OCI-LY7 (cell line): Measurements from ENCODE around the gene PRF1. TPM values are rescaled to one million over a fixed set of nuclear protein-coding genes. Genes with fewer than 3 reads are reported as not detected.

ENCODE experiments used
- BruUV-seq: library from RNA; stranded (reverse); fragments of 400-500 nt; replicated peaks from 2 replicates; lab custom pipeline; 2021; lab: Mats Ljungman, UMichigan
- CTCF ChIA-PET: fragments of 300-600 bp; sonication (Branson Sonifier 250); formaldehyde crosslinking; loops from one replicate; lab custom pipeline; 2022; ENCODE audit warnings: antibody characterized with exemption; ENCODE audit not compliant: unreplicated experiment; lab: Charles Lee
- POLR2A ChIA-PET: fragments of 300-600 bp; sonication (Branson Sonifier 250); formaldehyde crosslinking; loops from one replicate; lab custom pipeline; 2022; ENCODE audit warnings: antibody characterized with exemption; lab: Charles Lee
- DNase-seq: peaks from one replicate; pipeline ENCODE4 v3.0.0-alpha.2; 2015; ENCODE audit warnings: low spot score
- H2AFZ ChIP-seq: fragments of 200-600 bp; sonication (generic), shearing (Covaris generic); 2 replicates; pipeline ENCODE4 v1.6.1; 2014; ENCODE audit warnings: mild to moderate bottlenecking, antibody characterized with exemption, low read length, moderate library complexity
- H3K27ac ChIP-seq: fragments of 200-600 bp; sonication (generic); 2 replicates; pipeline ENCODE4 v1.5.1; 2014; ENCODE audit warnings: mixed run types, low read depth, mild to moderate bottlenecking, moderate library complexity, low read length, inconsistent platforms; ENCODE audit not compliant: poor library complexity, severe bottlenecking
- H3K36me3 ChIP-seq: fragments of 200-600 bp; sonication (generic); 2 replicates; pipeline ENCODE4 v1.6.1; 2014; ENCODE audit warnings: mild to moderate bottlenecking, antibody characterized with exemption, low read length, moderate library complexity, mixed read lengths; ENCODE audit not compliant: insufficient read depth
- H3K4me1 ChIP-seq: fragments of 200-600 bp; sonication (generic); 2 replicates; pipeline ENCODE4 v1.5.1; 2014; ENCODE audit warnings: mild to moderate bottlenecking, low read length; ENCODE audit not compliant: insufficient read depth, poor library complexity, severe bottlenecking
- H3K4me2 ChIP-seq: fragments of 200-600 bp; sonication (generic); 2 replicates; pipeline ENCODE4 v1.6.1; 2014; ENCODE audit warnings: mild to moderate bottlenecking, low read length
- H3K4me3 ChIP-seq: fragments of 200-600 bp; sonication (generic); 2 replicates; pipeline ENCODE4 v1.5.1; 2014; ENCODE audit warnings: mild to moderate bottlenecking, low read depth, low read length; ENCODE audit not compliant: poor library complexity, severe bottlenecking
- H3K79me2 ChIP-seq: fragments of 200-600 bp; sonication (generic); 2 replicates; pipeline ENCODE4 v1.6.1; 2016; ENCODE audit warnings: low read depth, mild to moderate bottlenecking, low read length, moderate library complexity, mixed read lengths; ENCODE audit not compliant: insufficient read depth
- H3K9me2 ChIP-seq: fragments of 200-600 bp; sonication (generic); 2 replicates; pipeline ENCODE4 v1.6.1; 2016; ENCODE audit warnings: mild to moderate bottlenecking, low read length, mixed read lengths; ENCODE audit not compliant: insufficient read depth
- H3K9me3 ChIP-seq: fragments of 200-600 bp; sonication (generic); 2 replicates; pipeline ENCODE4 v1.6.1; 2014; ENCODE audit warnings: mild to moderate bottlenecking, mixed run types, low read length, mixed read lengths
- H4K20me1 ChIP-seq: fragments of 200-600 bp; sonication (generic); 2 replicates; pipeline ENCODE4 v1.6.1; 2014; ENCODE audit warnings: mild to moderate bottlenecking, antibody characterized with exemption, low read length, moderate library complexity, mixed read lengths; ENCODE audit not compliant: insufficient read depth
- CTCF ChIP-seq: fragments of 200-600 bp; sonication (generic); conservative IDR thresholded peaks from 2 replicates; pipeline ENCODE4 v1.5.1; 2014; ENCODE audit warnings: mild to moderate bottlenecking, antibody characterized with exemption, low read length, moderate library complexity, mixed read lengths
- EZH2phosphoT487 ChIP-seq: fragments of 200-600 bp; sonication (generic); IDR thresholded peaks from 2 replicates; pipeline ENCODE4 v1.6.1; 2018; ENCODE audit warnings: low read depth, borderline replicate concordance, mild to moderate bottlenecking, mixed run types, antibody characterized with exemption, low read length, moderate library complexity, mixed read lengths
- intact Hi-C: fragments of 100-400 bp; cut with micrococcal nuclease; formaldehyde crosslinking; loops from one replicate; pipeline ENCODE4 v1.10.0; 2022; ENCODE audit not compliant: unreplicated experiment
- total RNA-seq, 2 experiments: library from RNA; depleted of rRNA in 1 of 2; stranded (reverse); fragments of >200 nt in 1 of 2; shearing (Covaris generic) in 1 of 2; gene quantifications; 2 replicates each; pipeline ENCODE4 v1.2.3, GENCODE V29; 2014 to 2022

Gene PRF1
- total RNA-seq, 2 experiments from 2014 or later: 5.8 to 7.0 TPM

- Histone ChIP-seq H4K20me1 (no peaks in the 10 kb centered on the region), H3K36me3 (peaks cover 27% of the 10 kb centered on the region; the same call in 1 of the 2 replicates), H3K4me1 (peaks cover 29% of the 10 kb centered on the region), H3K4me2 (no peak overlapping the region), H3K9me2 (no peaks in the 10 kb centered on the region), H3K9me3 (no peaks in the 10 kb centered on the region), H3K4me3 (no peak overlapping the region), H2AFZ (no peak overlapping the region), H3K27ac (no peak overlapping the region), H3K79me2 (no peaks in the 10 kb centered on the region)
- CTCF ChIA-PET: no interaction called here
- no peak for TF ChIP-seq CTCF
- no peak for TF ChIP-seq EZH2phosphoT487
- intact Hi-C loops: no loop called here
- POLR2A ChIA-PET: no interaction called here
- BruUV-seq: no TSS peak
- DNase-seq: no peak
Observed at GRCh38 chr10:70571236-70571635, 31.3 kb downstream of the PRF1 start.

DNA sequence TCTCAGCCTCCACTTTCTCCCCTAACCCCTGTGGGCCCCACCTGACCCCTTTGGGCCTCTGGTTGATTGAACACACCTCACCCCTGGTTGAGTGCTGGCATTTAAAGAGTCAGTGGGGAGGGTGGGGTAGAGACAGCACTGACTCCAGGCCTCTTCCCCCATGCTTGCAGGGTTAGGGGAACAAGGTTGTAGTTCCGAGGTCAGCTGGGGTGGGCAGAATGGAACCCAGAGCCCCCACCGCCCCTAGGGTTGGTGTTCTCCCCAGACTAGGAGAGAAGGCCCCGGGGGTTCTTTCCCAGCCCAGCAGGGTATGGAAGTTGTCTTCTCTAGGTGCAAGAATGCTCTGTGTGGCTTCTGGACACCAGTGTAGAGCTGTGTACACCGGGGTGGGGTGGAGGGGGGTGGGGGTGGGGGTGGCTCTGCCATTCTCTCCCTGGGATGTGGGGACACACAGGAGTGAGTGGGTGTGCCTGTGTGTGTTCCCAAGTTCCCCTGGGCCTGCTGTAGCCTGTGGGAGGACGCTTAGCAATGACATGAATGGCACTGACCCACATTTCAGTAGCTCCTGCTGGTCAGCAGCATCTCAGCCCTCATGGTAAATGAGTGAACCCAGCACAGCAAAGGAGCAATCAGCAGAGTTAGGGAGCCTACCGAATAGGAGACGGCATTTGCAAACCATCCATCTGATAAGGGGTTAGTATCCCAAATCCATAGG is 33.6 kb downstream of the PRF1 start:
- Histone ChIP-seq H4K20me1 (no peaks in the 10 kb centered on the region), H3K79me2 (no peaks in the 10 kb centered on the region), H3K4me2 (no peak overlapping the region), H2AFZ (no peak overlapping the region), H3K9me2 (no peaks in the 10 kb centered on the region), H3K36me3 (peaks cover 46% of the 10 kb centered on the region; the same call in 1 of the 2 replicates), H3K9me3 (no peaks in the 10 kb centered on the region), H3K27ac (no peak overlapping the region), H3K4me3 (no peak overlapping the region), H3K4me1 (peaks cover 9% of the 10 kb centered on the region)
- intact Hi-C loops: no loop called here
- no peak for DNase-seq
- ChIA-PET CTCF (no interaction called here), POLR2A (interaction anchor here (0.6 kb wide), 1 partner anchor 78 kb away, joined by 3 read pairs; no protein-coding TSS in a partner anchor)
- TF ChIP-seq CTCF (no peak), EZH2phosphoT487 (no peak)
- no TSS peak for BruUV-seq

- H3K79me2 ChIP-seq: no peaks in the 10 kb centered on the region
- peaks cover 8% of the 10 kb centered on the region for H3K4me1 ChIP-seq
- intact Hi-C loops: no loop called here
- no peaks in the 10 kb centered on the region for H4K20me1 ChIP-seq
- no TSS peak for BruUV-seq
- POLR2A ChIA-PET: interaction anchor here (0.6 kb wide), 1 partner anchor 77 kb away, joined by 3 read pairs; no protein-coding TSS in a partner anchor
- H3K9me3 ChIP-seq: no peaks in the 10 kb centered on the region
- H3K36me3 ChIP-seq: peaks cover 47% of the 10 kb centered on the region; the same call in 1 of the 2 replicates
- no peak overlapping the region for H3K27ac ChIP-seq
- H2AFZ ChIP-seq: no peak overlapping the region
- no peak overlapping the region for H3K4me3 ChIP-seq
- no peak for TF ChIP-seq CTCF
- TF ChIP-seq EZH2phosphoT487: no peak
- no peak overlapping the region for H3K4me2 ChIP-seq
- CTCF ChIA-PET: no interaction called here
- H3K9me2 ChIP-seq: no peaks in the 10 kb centered on the region
- DNase-seq: no peak
Observed at GRCh38 chr10:70568113-70568512, 34.4 kb downstream of the PRF1 start.
